Type B pancreatic cell (in vitro differentiated cells): ENCODE data around the gene KRTAP5-7. TPM values are rescaled to one million over a fixed set of nuclear protein-coding genes. Genes with fewer than 3 reads are reported as not detected.

Source experiments
- DNase-seq: peaks from one replicate; pipeline ENCODE4 v3.0.0; 2021; ENCODE audit warnings: mixed read lengths; ENCODE audit not compliant: unreplicated experiment; ENCODE audit errors: extremely low spot score
- H3K27ac Mint-ChIP-seq: 2 replicates; pipeline ENCODE4 v1.8.0; 2021; ENCODE audit warnings: mild to moderate bottlenecking, mixed read lengths
- H3K27me3 Mint-ChIP-seq: 2 replicates; pipeline ENCODE4 v1.8.0; 2021; ENCODE audit warnings: mixed read lengths
- H3K36me3 Mint-ChIP-seq: 2 replicates; pipeline ENCODE4 v1.8.0; 2021; ENCODE audit warnings: mixed read lengths
- H3K4me1 Mint-ChIP-seq: one replicate; pipeline ENCODE4 v1.8.0; 2021; ENCODE audit warnings: mixed read lengths; ENCODE audit not compliant: unreplicated experiment
- H3K4me3 Mint-ChIP-seq: 2 replicates; pipeline ENCODE4 v1.8.0; 2021; ENCODE audit warnings: mild to moderate bottlenecking, mixed read lengths
- H3K9me3 Mint-ChIP-seq: 2 replicates; pipeline ENCODE4 v1.8.0; 2021; ENCODE audit warnings: mixed read lengths
- CTCF ChIP-seq: fragments of 200-600 bp; sonication (generic); conservative IDR thresholded peaks from 2 replicates; pipeline ENCODE4 v1.5.0; 2021; ENCODE audit warnings: antibody characterized with exemption, mild to moderate bottlenecking
- total RNA-seq: library from RNA; stranded (reverse); gene quantifications from 2 replicates; pipeline ENCODE4 v1.2.1, GENCODE V29; 2021; ENCODE audit warnings: low replicate concordance

KRTAP5-7 gene
- total RNA-seq, 1 donor from 2014 or later: not detected

GRCh38 chr11:71518506-71519471, 8.3 kb upstream of the KRTAP5-7 start:
- Mint-ChIP-seq H3K36me3 (no peaks in the 10 kb centered on the region), H3K27me3 (no peaks in the 10 kb centered on the region), H3K27ac (no peak overlapping the region), H3K9me3 (no peaks in the 10 kb centered on the region), H3K4me1 (no peaks in the 10 kb centered on the region), H3K4me3 (no peak overlapping the region)
- no peak for TF ChIP-seq CTCF
- DNase-seq: peak; percentile 65

- H3K4me3 Mint-ChIP-seq: no peak overlapping the region
- H3K4me1 Mint-ChIP-seq: no peaks in the 10 kb centered on the region
- H3K9me3 Mint-ChIP-seq: no peaks in the 10 kb centered on the region
- DNase-seq: peak; percentile 55
- H3K27me3 Mint-ChIP-seq: no peaks in the 10 kb centered on the region
- no peak for TF ChIP-seq CTCF
- no peaks in the 10 kb centered on the region for H3K36me3 Mint-ChIP-seq
- H3K27ac Mint-ChIP-seq: no peak overlapping the region
Observed at GRCh38 chr11:71519546-71519945, 7.5 kb upstream of the KRTAP5-7 start.

GRCh38 chr11:71525188-71525937, 1.7 kb upstream of the KRTAP5-7 start:
- H3K4me1 Mint-ChIP-seq: no peaks in the 10 kb centered on the region
- H3K36me3 Mint-ChIP-seq: no peaks in the 10 kb centered on the region
- H3K27ac Mint-ChIP-seq: no peak overlapping the region
- H3K27me3 Mint-ChIP-seq: no peaks in the 10 kb centered on the region
- no peak overlapping the region for H3K4me3 Mint-ChIP-seq
- DNase-seq: no peak
- no peaks in the 10 kb centered on the region for H3K9me3 Mint-ChIP-seq
- TF ChIP-seq CTCF: no peak

GRCh38 chr11:71525938-71526495, 1.1 kb upstream of the KRTAP5-7 start:
- Mint-ChIP-seq H3K4me3 (no peak overlapping the region), H3K27me3 (no peaks in the 10 kb centered on the region), H3K27ac (no peak overlapping the region), H3K4me1 (no peaks in the 10 kb centered on the region), H3K9me3 (no peaks in the 10 kb centered on the region), H3K36me3 (no peaks in the 10 kb centered on the region)
- TF ChIP-seq CTCF: no peak
- DNase-seq: no peak

- TF ChIP-seq CTCF: no peak
- H3K9me3 Mint-ChIP-seq: no peaks in the 10 kb centered on the region
- H3K27me3 Mint-ChIP-seq: no peaks in the 10 kb centered on the region
- H3K4me3 Mint-ChIP-seq: no peak overlapping the region
- no peak overlapping the region for H3K27ac Mint-ChIP-seq
- H3K36me3 Mint-ChIP-seq: no peaks in the 10 kb centered on the region
- DNase-seq: peak; percentile 36
- H3K4me1 Mint-ChIP-seq: no peaks in the 10 kb centered on the region
Observed at GRCh38 chr11:71527576-71528210, 626 bp downstream of the KRTAP5-7 start.
